ENCODE measurements around the gene ZNF621. TPM values are rescaled to one million over a fixed set of nuclear protein-coding genes. Genes with fewer than 3 reads are reported as not detected.

The ZNF621 gene
- total and polyA plus RNA-seq, 4 donors: 3.3 to 11.5 (median 7.0) TPM

GRCh38 chr3:40528426-40528825 is 3.7 kb downstream of the ZNF621 start:
- Histone ChIP-seq H3K4me1 (ENCODE audit: control insufficient read depth in 4 of 4, insufficient read depth in 4 of 4, low read length in 3 of 4) (peaks cover 0 to 18% (median 8%) of the 10 kb centered on the region in 4 donors), H3K36me3 (ENCODE audit: control insufficient read depth in 4 of 4, insufficient read depth in 3 of 4, low read depth in 1 of 4, low read length in 3 of 4) (peaks cover 29 to 51% (median 47%) of the 10 kb centered on the region in 4 donors), H3K4me3 (ENCODE audit: low read depth in 1 of 3, low read length in 3 of 3) (no peak overlapping the region), H3K9me3 (ENCODE audit: control insufficient read depth in 4 of 4, low read length in 3 of 4) (peaks cover 13 to 21% (median 15%) of the 10 kb centered on the region in 4 donors), H3K27ac (ENCODE audit: low read depth in 1 of 2, low read length in 2 of 2) (no peak overlapping the region), H3K9ac (ENCODE audit: low read depth in 1 of 2, low read length in 2 of 2) (no peak overlapping the region), H3K27me3 (ENCODE audit: control insufficient read depth in 4 of 4, insufficient read depth in 4 of 4, low read length in 3 of 4) (no peaks in the 10 kb centered on the region)
- 97% methylated on average over 3 of the region's 3 CpGs for WGBS
- no peak for DNase-seq (ENCODE audit: low spot score)
- no peak for TF ChIP-seq ZBTB33 (IDR thresholded peaks at IDR 0.05)
- TF ChIP-seq RAD21 (IDR thresholded peaks at IDR 0.05): no peak
- TF ChIP-seq EGR1 (IDR thresholded peaks at IDR 0.05; ENCODE audit: low read depth in 2 of 2): no peak

GRCh38 chr3:40532252-40532651 is 7.5 kb downstream of the ZNF621 start:
- 97% methylated on average over 5 of the region's 5 CpGs for WGBS
- no peak for DNase-seq (ENCODE audit: low spot score)
- Histone ChIP-seq H3K27me3 (ENCODE audit: control insufficient read depth in 4 of 4, insufficient read depth in 4 of 4, low read length in 3 of 4) (no peaks in the 10 kb centered on the region), H3K36me3 (ENCODE audit: control insufficient read depth in 4 of 4, insufficient read depth in 3 of 4, low read depth in 1 of 4, low read length in 3 of 4) (peaks cover 32 to 76% (median 69%) of the 10 kb centered on the region in 4 donors), H3K4me3 (ENCODE audit: low read depth in 1 of 3, low read length in 3 of 3) (peak overlapping the region in 2 of 3 donors; percentile 13 to 46), H3K4me1 (ENCODE audit: control insufficient read depth in 4 of 4, insufficient read depth in 4 of 4, low read length in 3 of 4) (no peaks in the 10 kb centered on the region), H3K9me3 (ENCODE audit: control insufficient read depth in 4 of 4, low read length in 3 of 4) (peaks cover 13 to 26% (median 16%) of the 10 kb centered on the region in 4 donors), H3K9ac (ENCODE audit: low read depth in 1 of 2, low read length in 2 of 2) (no peak overlapping the region), H3K27ac (ENCODE audit: low read depth in 1 of 2, low read length in 2 of 2) (no peak overlapping the region)
- TF ChIP-seq RAD21 (IDR thresholded peaks at IDR 0.05): no peak

- no peaks in the 10 kb centered on the region for H3K27me3 ChIP-seq (ENCODE audit: control insufficient read depth in 4 of 4, insufficient read depth in 4 of 4, low read length in 3 of 4)
- TF ChIP-seq YY1 (IDR thresholded peaks at IDR 0.05): no peak
- no peak for TF ChIP-seq GABPA (IDR thresholded peaks at IDR 0.05 in 1 of 2, conservative IDR thresholded peaks at IDR 0.05 in 1 of 2)
- no peak for TF ChIP-seq FOXA2 (IDR thresholded peaks at IDR 0.05)
- TF ChIP-seq ATF3 (IDR thresholded peaks at IDR 0.05): no peak
- TF ChIP-seq FOXA1 (IDR thresholded peaks at IDR 0.05): no peak
- TF ChIP-seq RAD21 (IDR thresholded peaks at IDR 0.05): no peak
- no peak for TF ChIP-seq EGR1 (IDR thresholded peaks at IDR 0.05; ENCODE audit: low read depth in 2 of 2)
- no peak for TF ChIP-seq REST (IDR thresholded peaks at IDR 0.05)
- TF ChIP-seq NR2F2 (IDR thresholded peaks at IDR 0.05): no peak
- no peak for DNase-seq (ENCODE audit: low spot score)
- peaks cover 16 to 31% (median 18%) of the 10 kb centered on the region in 4 donors for H3K9me3 ChIP-seq (ENCODE audit: control insufficient read depth in 4 of 4, low read length in 3 of 4)
- H3K4me1 ChIP-seq (ENCODE audit: control insufficient read depth in 4 of 4, insufficient read depth in 4 of 4, low read length in 3 of 4): no peaks in the 10 kb centered on the region
- H3K27ac ChIP-seq (ENCODE audit: low read depth in 1 of 2, low read length in 2 of 2): no peak overlapping the region
- H3K9ac ChIP-seq (ENCODE audit: low read depth in 1 of 2, low read length in 2 of 2): no peak overlapping the region
- no peak overlapping the region for H3K4me3 ChIP-seq (ENCODE audit: low read depth in 1 of 3, low read length in 3 of 3)
- peaks cover 32 to 70% (median 66%) of the 10 kb centered on the region in 4 donors for H3K36me3 ChIP-seq (ENCODE audit: control insufficient read depth in 4 of 4, insufficient read depth in 3 of 4, low read depth in 1 of 4, low read length in 3 of 4)
Measured at GRCh38 chr3:40534283-40534682, 9.5 kb downstream of the ZNF621 start.
